ENCODE measurements around the gene SOS2.

SOS2 gene

DNA sequence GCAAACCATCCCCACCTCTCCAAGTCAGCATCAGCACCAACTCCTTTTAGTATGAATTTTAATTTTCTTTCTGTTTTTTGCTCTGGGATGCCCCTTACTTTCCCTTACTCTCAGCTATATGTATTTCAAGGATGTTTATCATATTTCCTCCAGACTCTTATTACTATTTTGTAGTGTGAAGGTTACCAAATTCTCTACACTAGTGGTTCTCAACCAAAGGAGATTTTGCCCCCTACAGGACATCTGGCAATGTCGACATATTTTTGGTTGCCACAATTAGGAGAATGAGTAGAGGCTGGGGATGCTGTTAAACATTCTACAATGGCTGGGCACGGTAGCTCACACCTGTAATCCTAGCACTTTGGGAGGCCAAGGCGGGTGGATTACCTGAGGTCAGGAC lies 29.1 kb upstream of the SOS2 start:
- Histone ChIP-seq H3K4me1 (ENCODE audit: low read length) (no peaks in the 10 kb centered on the region), H2AFZ (ENCODE audit: low read length) (no peak overlapping the region), H3K9ac (ENCODE audit: low read length) (no peak overlapping the region), H3K4me2 (ENCODE audit: low read depth, low read length) (no peak overlapping the region), H3K27me3 (replicated peaks; ENCODE audit: insufficient read depth, low read length) (no peaks in the 10 kb centered on the region), H3K9me2 (replicated peaks; ENCODE audit: insufficient read depth, low read length) (no peaks in the 10 kb centered on the region), H3K79me2 (ENCODE audit: low read length) (no peaks in the 10 kb centered on the region), H3K4me3 (ENCODE audit: low read length) (no peak overlapping the region), H4K20me1 (ENCODE audit: insufficient read depth, low read length) (no peaks in the 10 kb centered on the region), H3K27ac (ENCODE audit: low read length) (no peak overlapping the region), H3F3A (ENCODE audit: insufficient read depth, low read length) (no peaks in the 10 kb centered on the region), H3K9me3 (replicated peaks; ENCODE audit: insufficient read depth, low read length) (no peaks in the 10 kb centered on the region), H3K36me3 (replicated peaks; ENCODE audit: insufficient read depth, low read length) (no peaks in the 10 kb centered on the region)
- DNase-seq = peak; percentile 24
- TF ChIP-seq EZH2 (optimal IDR thresholded peaks at IDR 0.05; ENCODE audit: low read depth, low read length) (no peak), EZH2phosphoT487 (IDR thresholded peaks at IDR 0.05; ENCODE audit: low read length) (no peak)
- TF ChIP-seq, protein P1, sequence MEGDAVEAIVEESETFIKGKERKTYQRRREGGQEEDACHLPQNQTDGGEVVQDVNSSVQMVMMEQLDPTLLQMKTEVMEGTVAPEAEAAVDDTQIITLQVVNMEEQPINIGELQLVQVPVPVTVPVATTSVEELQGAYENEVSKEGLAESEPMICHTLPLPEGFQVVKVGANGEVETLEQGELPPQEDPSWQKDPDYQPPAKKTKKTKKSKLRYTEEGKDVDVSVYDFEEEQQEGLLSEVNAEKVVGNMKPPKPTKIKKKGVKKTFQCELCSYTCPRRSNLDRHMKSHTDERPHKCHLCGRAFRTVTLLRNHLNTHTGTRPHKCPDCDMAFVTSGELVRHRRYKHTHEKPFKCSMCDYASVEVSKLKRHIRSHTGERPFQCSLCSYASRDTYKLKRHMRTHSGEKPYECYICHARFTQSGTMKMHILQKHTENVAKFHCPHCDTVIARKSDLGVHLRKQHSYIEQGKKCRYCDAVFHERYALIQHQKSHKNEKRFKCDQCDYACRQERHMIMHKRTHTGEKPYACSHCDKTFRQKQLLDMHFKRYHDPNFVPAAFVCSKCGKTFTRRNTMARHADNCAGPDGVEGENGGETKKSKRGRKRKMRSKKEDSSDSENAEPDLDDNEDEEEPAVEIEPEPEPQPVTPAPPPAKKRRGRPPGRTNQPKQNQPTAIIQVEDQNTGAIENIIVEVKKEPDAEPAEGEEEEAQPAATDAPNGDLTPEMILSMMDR (IDR thresholded peaks at IDR 0.05; ENCODE audit: low read length) = peak; percentile 24

DNA sequence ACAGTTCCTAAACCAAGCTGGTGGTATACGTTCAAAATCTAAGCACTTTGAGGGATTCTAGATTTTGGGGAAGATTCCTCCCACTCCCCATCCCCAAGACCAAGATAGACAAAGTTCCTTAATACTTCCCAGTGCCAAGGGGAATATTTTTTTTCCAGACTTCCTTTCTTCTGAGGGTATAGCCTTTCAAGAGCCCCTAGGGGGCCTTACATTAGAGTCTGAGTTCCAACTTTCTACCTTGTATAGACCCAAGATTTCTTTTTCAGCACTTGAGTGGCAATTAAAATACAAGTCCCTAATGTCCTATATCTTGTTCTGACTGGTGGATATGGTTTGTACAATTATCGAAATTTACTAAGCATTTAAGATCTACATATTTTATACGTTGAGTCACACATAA lies 28.7 kb upstream of the SOS2 start:
- H3K4me1 ChIP-seq (ENCODE audit: low read length) = no peaks in the 10 kb centered on the region
- no peaks in the 10 kb centered on the region for H4K20me1 ChIP-seq (ENCODE audit: insufficient read depth, low read length)
- H3K9me2 ChIP-seq (replicated peaks; ENCODE audit: insufficient read depth, low read length) = no peaks in the 10 kb centered on the region
- no peaks in the 10 kb centered on the region for H3K79me2 ChIP-seq (ENCODE audit: low read length)
- no peaks in the 10 kb centered on the region for H3K36me3 ChIP-seq (replicated peaks; ENCODE audit: insufficient read depth, low read length)
- H3K4me2 ChIP-seq (ENCODE audit: low read depth, low read length) = no peak overlapping the region
- H3K27me3 ChIP-seq (replicated peaks; ENCODE audit: insufficient read depth, low read length) = no peaks in the 10 kb centered on the region
- no peak overlapping the region for H2AFZ ChIP-seq (ENCODE audit: low read length)
- H3K9me3 ChIP-seq (replicated peaks; ENCODE audit: insufficient read depth, low read length) = no peaks in the 10 kb centered on the region
- DNase-seq = no peak
- no peak overlapping the region for H3K9ac ChIP-seq (ENCODE audit: low read length)
- no peak overlapping the region for H3K4me3 ChIP-seq (ENCODE audit: low read length)
- TF ChIP-seq EZH2 (optimal IDR thresholded peaks at IDR 0.05; ENCODE audit: low read depth, low read length) = no peak
- TF ChIP-seq, protein P1 (IDR thresholded peaks at IDR 0.05; ENCODE audit: low read length) = no peak
- no peak for TF ChIP-seq EZH2phosphoT487 (IDR thresholded peaks at IDR 0.05; ENCODE audit: low read length)
- H3F3A ChIP-seq (ENCODE audit: insufficient read depth, low read length) = no peaks in the 10 kb centered on the region
- no peak overlapping the region for H3K27ac ChIP-seq (ENCODE audit: low read length)

DNA sequence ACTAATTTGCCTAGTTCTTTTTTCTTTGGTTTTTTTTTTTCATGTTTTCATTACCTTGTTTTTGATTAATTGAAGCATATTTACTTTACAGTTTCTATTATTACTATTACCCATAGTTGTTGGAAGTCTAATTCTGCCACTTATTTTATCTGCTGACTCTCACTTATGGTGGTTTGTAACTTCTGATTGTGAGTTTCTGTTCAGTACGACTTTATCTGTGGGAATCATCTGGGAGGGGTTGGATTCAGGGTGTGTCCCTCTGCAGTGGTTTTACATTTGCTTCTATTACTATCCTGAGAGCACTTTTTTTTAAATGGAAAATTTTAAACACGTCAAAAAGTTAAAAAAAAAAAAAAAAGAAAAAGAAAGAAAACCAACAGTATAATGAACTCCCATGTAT lies 26.4 kb upstream of the SOS2 start:
- H3K9ac ChIP-seq (ENCODE audit: low read length) = no peak overlapping the region
- no peak for TF ChIP-seq EZH2phosphoT487 (IDR thresholded peaks at IDR 0.05; ENCODE audit: low read length)
- TF ChIP-seq, protein P1 (IDR thresholded peaks at IDR 0.05; ENCODE audit: low read length) = no peak
- no peak for TF ChIP-seq EZH2 (optimal IDR thresholded peaks at IDR 0.05; ENCODE audit: low read depth, low read length)
- no peaks in the 10 kb centered on the region for H3F3A ChIP-seq (ENCODE audit: insufficient read depth, low read length)
- no peak overlapping the region for H3K4me2 ChIP-seq (ENCODE audit: low read depth, low read length)
- DNase-seq = no peak
- H3K4me1 ChIP-seq (ENCODE audit: low read length) = no peaks in the 10 kb centered on the region
- no peaks in the 10 kb centered on the region for H3K27me3 ChIP-seq (replicated peaks; ENCODE audit: insufficient read depth, low read length)
- no peak overlapping the region for H3K4me3 ChIP-seq (ENCODE audit: low read length)
- H2AFZ ChIP-seq (ENCODE audit: low read length) = no peak overlapping the region
- no peaks in the 10 kb centered on the region for H4K20me1 ChIP-seq (ENCODE audit: insufficient read depth, low read length)
- H3K9me2 ChIP-seq (replicated peaks; ENCODE audit: insufficient read depth, low read length) = no peaks in the 10 kb centered on the region
- H3K36me3 ChIP-seq (replicated peaks; ENCODE audit: insufficient read depth, low read length) = no peaks in the 10 kb centered on the region
- no peaks in the 10 kb centered on the region for H3K79me2 ChIP-seq (ENCODE audit: low read length)
- no peaks in the 10 kb centered on the region for H3K9me3 ChIP-seq (replicated peaks; ENCODE audit: insufficient read depth, low read length)
- H3K27ac ChIP-seq (ENCODE audit: low read length) = no peak overlapping the region

Data from MM.1S (cell line).